CD4-positive, alpha-beta memory T cell (primary cell): ENCODE results near the gene ARHGEF16. TPM values are rescaled to one million over a fixed set of nuclear protein-coding genes. Genes with fewer than 3 reads are reported as not detected.

Source experiments
- CTCF ChIA-PET: fragments of 350-600 bp; sonication (Branson Sonifier 250); formaldehyde crosslinking; loops from one replicate; lab custom pipeline; 2021; ENCODE audit warnings: inconsistent platforms; ENCODE audit not compliant: partially characterized antibody; lab: Charles Lee
- POLR2A ChIA-PET: fragments of 350-600 bp; sonication (Branson Sonifier 250); formaldehyde crosslinking; loops from one replicate; lab custom pipeline; 2021; ENCODE audit not compliant: partially characterized antibody; lab: Charles Lee
- DNase-seq, 5 donors: peaks; one replicate each; pipeline versions ENCODE4 v3.0.0 to v3.0.0-alpha.2; 2020 to 2022; ENCODE audit warnings: mixed read lengths in 1 of 5
- H3K27ac ChIP-seq: one replicate; pipeline ENCODE4 v1.7.0; 2013; ENCODE audit warnings: low read depth, low read length
- H3K27me3 ChIP-seq: 2 replicates; pipeline ENCODE4 v1.7.0; 2013; ENCODE audit warnings: mild to moderate bottlenecking, low read length, moderate library complexity; ENCODE audit not compliant: insufficient read depth
- H3K36me3 ChIP-seq: 2 replicates; pipeline ENCODE4 v1.7.0; 2013; ENCODE audit warnings: mild to moderate bottlenecking, low read length, moderate library complexity; ENCODE audit not compliant: insufficient read depth
- H3K4me1 ChIP-seq: 2 replicates; pipeline ENCODE4 v1.7.0; 2013; ENCODE audit warnings: mild to moderate bottlenecking, low read length, moderate library complexity; ENCODE audit not compliant: insufficient read depth
- H3K4me3 ChIP-seq, 2 donors: one replicate each; pipeline ENCODE4 v1.7.0; 2013; ENCODE audit warnings: low read length in 2 of 2, mild to moderate bottlenecking in 1 of 2
- H3K9me3 ChIP-seq, 2 donors: one replicate each; pipeline ENCODE4 v1.7.0; 2013; ENCODE audit warnings: low read length in 2 of 2, control low read depth in 1 of 2; ENCODE audit not compliant: control insufficient read depth in 1 of 2
- H3K27ac Mint-ChIP-seq, 7 donors: one replicate each; pipeline ENCODE4 v1.8.0; 2020 to 2021; ENCODE audit warnings: mixed read lengths in 7 of 7, mild to moderate bottlenecking in 6 of 7, inconsistent platforms in 3 of 7, moderate library complexity in 3 of 7
- H3K27me3 Mint-ChIP-seq, 2 donors: one replicate each; pipeline ENCODE4 v1.8.0; 2020 to 2021; ENCODE audit warnings: mixed read lengths in 2 of 2
- H3K36me3 Mint-ChIP-seq, 2 donors: one replicate each; pipeline ENCODE4 v1.8.0; 2020 to 2021; ENCODE audit warnings: mixed read lengths in 2 of 2, inconsistent platforms in 1 of 2, mild to moderate bottlenecking in 1 of 2
- H3K4me1 Mint-ChIP-seq, 4 donors: one replicate each; pipeline ENCODE4 v1.8.0; 2020 to 2021; ENCODE audit warnings: mixed read lengths in 4 of 4, mild to moderate bottlenecking in 1 of 4
- H3K4me3 Mint-ChIP-seq, 8 donors: one replicate each; pipeline ENCODE4 v1.8.0; 2020 to 2021; ENCODE audit warnings: mixed read lengths in 8 of 8, mild to moderate bottlenecking in 7 of 8, moderate library complexity in 6 of 8, inconsistent platforms in 3 of 8
- H3K9me3 Mint-ChIP-seq, 8 donors: one replicate each; pipeline ENCODE4 v1.8.0; 2020 to 2021; ENCODE audit warnings: mixed read lengths in 8 of 8, mild to moderate bottlenecking in 5 of 8, inconsistent platforms in 3 of 8, moderate library complexity in 1 of 8
- intact Hi-C: fragments of 100-400 bp; cut with micrococcal nuclease; formaldehyde crosslinking; loops from one replicate; pipeline ENCODE4 v1.15.1; 2023
- polyA plus RNA-seq, 2 donors: library from polyadenylated mRNA; unstranded; fragments of 300-500 nt; fragmentation: Illumina TruSeq; gene quantifications; one replicate each; pipeline ENCODE4 v1.2.3, GENCODE V29; 2021
- total RNA-seq, 2 experiments: library from RNA; stranded (reverse); gene quantifications; one replicate each; pipeline ENCODE4 v1.2.3, GENCODE V29; 2021

Gene ARHGEF16
- total and polyA plus RNA-seq, 4 experiments from 2014 or later: 0.16 to 0.22 (median 0.20) TPM; not detected in 1

GRCh38 chr1:3453203-3453761, 1.2 kb upstream of the ARHGEF16 start:
- peaks cover 13% of the 10 kb centered on the region for H3K4me1 ChIP-seq
- Mint-ChIP-seq H3K27ac (peak overlapping the region in 1 of 7 donors; percentile 43), H3K36me3 (no peaks in the 10 kb centered on the region), H3K27me3 (peaks cover 7 to 8% of the 10 kb centered on the region in 2 donors), H3K4me1 (peaks cover 0 to 7% (median 2%) of the 10 kb centered on the region in 4 donors), H3K9me3 (no peaks in the 10 kb centered on the region), H3K4me3 (peak overlapping the region; percentile 46 to 82 (median 66))
- ChIA-PET POLR2A (interaction anchor here (0.7 to 1.7 kb wide), 4 partner anchors 77 to 171 kb away, joined by 3 to 5 read pairs (median 5); no protein-coding TSS in a partner anchor), CTCF (interaction anchor here (0.8 to 2.6 kb wide), 13 partner anchors 9 to 393 kb away, joined by 3 to 60 read pairs (median 5); no protein-coding TSS in a partner anchor)
- intact Hi-C loops: loop anchor here (1.0 kb wide), 1 partner anchor 166 kb away; no protein-coding TSS in a partner anchor
- no peaks in the 10 kb centered on the region for H3K9me3 ChIP-seq
- H3K4me3 ChIP-seq: no peak overlapping the region
- H3K27me3 ChIP-seq: peaks cover 11% of the 10 kb centered on the region
- no peaks in the 10 kb centered on the region for H3K36me3 ChIP-seq
- peak; percentile 57 to 75 (median 64) for DNase-seq
- no peak overlapping the region for H3K27ac ChIP-seq

GRCh38 chr1:3454811-3455618, 550 bp downstream of the ARHGEF16 start:
- no peak overlapping the region for H3K27ac Mint-ChIP-seq
- peaks cover 0 to 7% (median 2%) of the 10 kb centered on the region in 4 donors for H3K4me1 Mint-ChIP-seq
- H3K9me3 ChIP-seq: no peaks in the 10 kb centered on the region
- POLR2A ChIA-PET: no interaction called here
- peaks cover 4 to 6% of the 10 kb centered on the region in 2 donors for H3K27me3 Mint-ChIP-seq
- H3K4me3 ChIP-seq: peak overlapping the region in 1 of 2 donors; percentile 14
- CTCF ChIA-PET: interaction anchor here (0.8 kb wide), 1 partner anchor 164 kb away, joined by 3 read pairs; no protein-coding TSS in a partner anchor
- peaks cover 11% of the 10 kb centered on the region for H3K27me3 ChIP-seq
- no peaks in the 10 kb centered on the region for H3K36me3 ChIP-seq
- H3K27ac ChIP-seq: no peak overlapping the region
- H3K4me3 Mint-ChIP-seq: peak overlapping the region; percentile 57 to 84 (median 68)
- no peak for DNase-seq
- H3K9me3 Mint-ChIP-seq: no peaks in the 10 kb centered on the region
- peaks cover 13% of the 10 kb centered on the region for H3K4me1 ChIP-seq
- H3K36me3 Mint-ChIP-seq: no peaks in the 10 kb centered on the region
- intact Hi-C loops: no loop called here

- peaks cover under 1 to 4% of the 10 kb centered on the region in 2 donors for H3K27me3 Mint-ChIP-seq
- CTCF ChIA-PET: interaction anchor here (0.8 kb wide), 1 partner anchor 163 kb away, joined by 3 read pairs; no protein-coding TSS in a partner anchor
- no peak for DNase-seq
- Histone ChIP-seq H3K4me1 (peaks cover 13% of the 10 kb centered on the region), H3K36me3 (no peaks in the 10 kb centered on the region), H3K27ac (no peak overlapping the region), H3K4me3 (no peak overlapping the region), H3K9me3 (no peaks in the 10 kb centered on the region), H3K27me3 (peaks cover 11% of the 10 kb centered on the region)
- peak overlapping the region in 1 of 7 donors; percentile 13 for H3K27ac Mint-ChIP-seq
- POLR2A ChIA-PET: no interaction called here
- intact Hi-C loops: no loop called here
- H3K9me3 Mint-ChIP-seq: no peaks in the 10 kb centered on the region
- peak overlapping the region; percentile 2 to 78 (median 62) for H3K4me3 Mint-ChIP-seq
- H3K36me3 Mint-ChIP-seq: no peaks in the 10 kb centered on the region
- H3K4me1 Mint-ChIP-seq: peaks cover 0 to 7% (median 2%) of the 10 kb centered on the region in 4 donors
These were observed 1.4 kb downstream of the ARHGEF16 start for GRCh38 chr1:3455670-3456448.

GRCh38 chr1:3456449-3456963, 2.0 kb downstream of the ARHGEF16 start:
- H3K36me3 ChIP-seq: no peaks in the 10 kb centered on the region
- DNase-seq: no peak
- ChIA-PET POLR2A (no interaction called here), CTCF (no interaction called here)
- Mint-ChIP-seq H3K36me3 (no peaks in the 10 kb centered on the region), H3K4me1 (peaks cover 0 to 7% (median 2%) of the 10 kb centered on the region in 4 donors), H3K4me3 (peak overlapping the region in 1 of 8 donors; percentile 21), H3K9me3 (no peaks in the 10 kb centered on the region), H3K27ac (no peak overlapping the region), H3K27me3 (peaks cover 0 to 2% of the 10 kb centered on the region in 2 donors)
- no peaks in the 10 kb centered on the region for H3K9me3 ChIP-seq
- H3K4me3 ChIP-seq: no peak overlapping the region
- peaks cover 11% of the 10 kb centered on the region for H3K27me3 ChIP-seq
- intact Hi-C loops: no loop called here
- H3K27ac ChIP-seq: no peak overlapping the region
- H3K4me1 ChIP-seq: peaks cover 13% of the 10 kb centered on the region

- H3K4me3 ChIP-seq: no peak overlapping the region
- H3K9me3 Mint-ChIP-seq: no peaks in the 10 kb centered on the region
These were observed 2.8 kb downstream of the ARHGEF16 start for GRCh38 chr1:3456964-3457909.

More at GRCh38 chr1:3456964-3457909, 2.8 kb downstream of the ARHGEF16 start:
- intact Hi-C loops: no loop called here
- Mint-ChIP-seq H3K4me1 (peaks cover 0 to 7% (median 2%) of the 10 kb centered on the region in 4 donors), H3K27ac (no peak overlapping the region), H3K4me3 (no peak overlapping the region), H3K27me3 (no peaks in the 10 kb centered on the region), H3K36me3 (no peaks in the 10 kb centered on the region)
- CTCF ChIA-PET: no interaction called here
- POLR2A ChIA-PET: no interaction called here
- no peak overlapping the region for H3K27ac ChIP-seq
- H3K9me3 ChIP-seq: no peaks in the 10 kb centered on the region
- no peak for DNase-seq
- no peaks in the 10 kb centered on the region for H3K36me3 ChIP-seq
- peaks cover 11% of the 10 kb centered on the region for H3K27me3 ChIP-seq
- H3K4me1 ChIP-seq: peaks cover 13% of the 10 kb centered on the region
